H1 (cell line): ENCODE measurements around the gene UBE2H. TPM values are rescaled to one million over a fixed set of nuclear protein-coding genes. Genes with fewer than 3 reads are reported as not detected.

Experiments
- ATF2 ChIP-seq: IDR thresholded peaks from 2 replicates; pipeline ENCODE4 v1.6.1; 2012; ENCODE audit warnings: low read length, inconsistent platforms
- BACH1 ChIP-seq: IDR thresholded peaks from 2 replicates; pipeline ENCODE4 v1.6.1; 2012; ENCODE audit warnings: low read length, improper control_type of control experiment
- CBX8 ChIP-seq: fragments of 300-800, 300-1000 bp; sonication (generic); IDR thresholded peaks from 2 replicates; pipeline ENCODE4 v1.7.1; 2016; ENCODE audit warnings: low read depth, low read length, borderline replicate concordance
- CEBPB ChIP-seq: IDR thresholded peaks from 2 replicates; pipeline ENCODE4 v1.6.1; 2012; ENCODE audit warnings: low read depth, low read length
- CHD1 ChIP-seq: IDR thresholded peaks from 2 replicates; pipeline ENCODE4 v1.6.1; 2012; ENCODE audit warnings: low read depth, low read length, improper control_type of control experiment
- CTBP2 ChIP-seq: IDR thresholded peaks from 2 replicates; pipeline ENCODE4 v1.7.0; 2011; ENCODE audit warnings: borderline replicate concordance, mild to moderate bottlenecking, moderate library complexity, mixed read lengths, low read length; ENCODE audit not compliant: insufficient read depth, insufficient read length
- EP300 ChIP-seq, 2 experiments: IDR thresholded peaks; 1 replicate in 1 of 2; 2 replicates in 1 of 2; pipeline ENCODE4 v1.6.1; 2011 to 2012; ENCODE audit warnings: low read depth in 2 of 2, low read length in 2 of 2, mild to moderate bottlenecking in 2 of 2, borderline replicate concordance in 1 of 2, inconsistent platforms in 1 of 2, moderate library complexity in 1 of 2
- FOSL1 ChIP-seq: IDR thresholded peaks from 2 replicates; pipeline ENCODE4 v1.6.1; 2011; ENCODE audit warnings: mild to moderate bottlenecking, low read depth, low read length, moderate library complexity; ENCODE audit not compliant: insufficient read depth
- POLR2A ChIP-seq, 2 experiments: IDR thresholded peaks; 1 replicate in 1 of 2; 2 replicates in 1 of 2; pipeline ENCODE4 v1.6.1; 2011; ENCODE audit warnings: low read depth in 2 of 2, low read length in 2 of 2, mild to moderate bottlenecking in 2 of 2; ENCODE audit errors: control extremely low read depth in 1 of 2
- POLR2AphosphoS5 ChIP-seq: IDR thresholded peaks from 2 replicates; pipeline ENCODE4 v1.6.1; 2011; ENCODE audit warnings: low read depth, low read length
- POU5F1 ChIP-seq: IDR thresholded peaks from 2 replicates; pipeline ENCODE4 v1.6.1; 2011; ENCODE audit warnings: low read depth, mild to moderate bottlenecking, low read length, moderate library complexity
- RBBP5 ChIP-seq: IDR thresholded peaks from 2 replicates; pipeline ENCODE4 v1.7.1; 2012; ENCODE audit warnings: low read depth, mild to moderate bottlenecking, inconsistent platforms, low read length, moderate library complexity, borderline replicate concordance
- SP4 ChIP-seq: IDR thresholded peaks from 2 replicates; pipeline ENCODE4 v1.6.1; 2012; ENCODE audit warnings: low read length, inconsistent platforms
- SRF ChIP-seq: IDR thresholded peaks from 2 replicates; pipeline ENCODE4 v1.6.1; 2011; ENCODE audit warnings: mild to moderate bottlenecking, low read depth, low read length, moderate library complexity
- polyA plus RNA-seq, 7 experiments: library from polyadenylated mRNA; depleted of rRNA in 3 of 7; stranded (reverse) in 5 of 7; unstranded in 2 of 7; fragments of >200 nt in 5 of 7; fragments of 200-250 nt in 2 of 7; gene quantifications; 1 replicate in 5 of 7; 2 replicates in 1 of 7; 4 replicates in 1 of 7; pipeline versions ENCODE4 v1.2.1 to v1.2.3, GENCODE V29; 2011 to 2013; ENCODE audit warnings: missing spikeins in 2 of 7, mixed read lengths in 2 of 7
- total RNA-seq: library from RNA; stranded (reverse); fragmentation: NEBNext Ultra II Directional; extraction: Animal tissue kit (Norgen Biotek cat#: 25700); gene quantifications from 2 replicates; pipeline ENCODE4 v1.2.1, GENCODE V29; 2021

UBE2H gene
- total and polyA plus RNA-seq, 2 of the 8 experiments (the other 6 are each of a cell fraction or from before 2014, with no cell fraction given), result 30.6 to 62.2 TPM

- no peak for TF ChIP-seq ATF2
- TF ChIP-seq SRF, result peak; percentile 45; the same call in 1 of the 2 replicates
- no peak for TF ChIP-seq BACH1
- 0 out of 2 replicates have a peak, but pooled peaks have one; percentile 19 for TF ChIP-seq CEBPB
- peak; percentile 48; the same call in 1 of the 2 replicates for TF ChIP-seq RBBP5
- 0 out of 2 replicates have a peak, but pooled peaks have one; percentile 20 for TF ChIP-seq SP4
- no peak for TF ChIP-seq FOSL1
- no peak for TF ChIP-seq EP300 (IDR thresholded peaks at IDR 0.05; ENCODE audit: borderline replicate concordance in 1 of 2, low read depth in 2 of 2, low read length in 2 of 2)
- TF ChIP-seq POLR2AphosphoS5, result peak; percentile 51
- TF ChIP-seq CBX8, result no peak
- no peak for TF ChIP-seq CTBP2
- TF ChIP-seq CHD1, result 0 out of 2 replicates have a peak, but pooled peaks have one; percentile 21
- peak in 1 of 2 experiments; percentile 60; a peak in 2 of 3 replicates for TF ChIP-seq POLR2A (IDR thresholded peaks at IDR 0.05; ENCODE audit: control extremely low read depth in 1 of 2, low read depth in 2 of 2, low read length in 2 of 2)
- TF ChIP-seq POU5F1, result no peak
These were observed 3.2 kb downstream of the UBE2H start (continued) for GRCh38 chr7:129949292-129950133.
